Caco-2 (cell line): ENCODE results near the gene LRRC26. TPM values are rescaled to one million over a fixed set of nuclear protein-coding genes. Genes with fewer than 3 reads are reported as not detected.

ENCODE experiments used
- BruUV-seq: library from RNA; stranded (reverse); fragments of 400-500 nt; replicated peaks from 2 replicates; lab custom pipeline; 2021; lab: Mats Ljungman, UMichigan
- CTCF ChIA-PET: fragments of 300-600 bp; sonication (Branson Sonifier 250); formaldehyde crosslinking; loops from one replicate; lab custom pipeline; 2022; ENCODE audit warnings: antibody characterized with exemption; lab: Charles Lee
- POLR2A ChIA-PET: fragments of 300-600 bp; sonication (Branson Sonifier 250); formaldehyde crosslinking; loops from one replicate; lab custom pipeline; 2022; ENCODE audit warnings: antibody characterized with exemption; lab: Charles Lee
- DNase-seq, 2 experiments: peaks; one replicate each; pipeline versions ENCODE4 v3.0.0 to v3.0.0-alpha.2; 2020 to 2022
- H3K27me3 ChIP-seq: replicated peaks from 2 replicates; pipeline ENCODE4 v1.6.0; 2011; ENCODE audit warnings: low read length; ENCODE audit not compliant: control insufficient read depth, insufficient read depth
- H3K36me3 ChIP-seq: 2 replicates; pipeline ENCODE4 v1.5.1; 2011; ENCODE audit warnings: low read length; ENCODE audit not compliant: control insufficient read depth, insufficient read depth
- H3K4me1 ChIP-seq: fragments of 250-450 bp; sonication (Bioruptor Pico); 2 replicates; pipeline ENCODE4 v1.5.1; 2020; ENCODE audit warnings: mild to moderate bottlenecking
- H3K4me3 ChIP-seq: 2 replicates; pipeline ENCODE4 v1.5.1; 2011; ENCODE audit warnings: low read depth, mild to moderate bottlenecking, control low read depth, low read length
- H3K9me3 ChIP-seq: fragments of 250-450 bp; sonication (Bioruptor Pico); 2 replicates; pipeline ENCODE4 v1.5.1; 2020; ENCODE audit warnings: mild to moderate bottlenecking, moderate library complexity
- H3K27ac Mint-ChIP-seq: one replicate; pipeline ENCODE4 v1.8.0; 2022; ENCODE audit warnings: mixed read lengths; ENCODE audit not compliant: unreplicated experiment
- H3K27me3 Mint-ChIP-seq: one replicate; pipeline ENCODE4 v1.8.0; 2022; ENCODE audit warnings: mixed read lengths; ENCODE audit not compliant: insufficient read depth, unreplicated experiment
- H3K36me3 Mint-ChIP-seq: one replicate; pipeline ENCODE4 v1.8.0; 2022; ENCODE audit warnings: mild to moderate bottlenecking, mixed read lengths; ENCODE audit not compliant: insufficient read depth, unreplicated experiment
- H3K4me1 Mint-ChIP-seq: one replicate; pipeline ENCODE4 v1.8.0; 2022; ENCODE audit warnings: low read depth, mixed read lengths; ENCODE audit not compliant: unreplicated experiment
- H3K4me3 Mint-ChIP-seq: one replicate; pipeline ENCODE4 v1.8.0; 2022; ENCODE audit warnings: mild to moderate bottlenecking, moderate library complexity, mixed read lengths; ENCODE audit not compliant: unreplicated experiment
- H3K9me3 Mint-ChIP-seq: one replicate; pipeline ENCODE4 v1.8.0; 2022; ENCODE audit warnings: mixed read lengths; ENCODE audit not compliant: unreplicated experiment
- CTCF ChIP-seq, 2 experiments: fragments of 200-600 bp in 1 of 2; IDR thresholded peaks; 1 replicate in 1 of 2; 2 replicates in 1 of 2; pipeline versions ENCODE4 v1.5.1 to v1.8.0; 2011 to 2022; ENCODE audit warnings: antibody characterized with exemption in 1 of 2, control low read depth in 1 of 2, inconsistent platforms in 1 of 2, low read depth in 1 of 2, low read length in 1 of 2, mild to moderate bottlenecking in 1 of 2, moderate library complexity in 1 of 2; ENCODE audit not compliant: insufficient read depth in 1 of 2, severe bottlenecking in 1 of 2, unreplicated experiment in 1 of 2
- intact Hi-C: fragments of 100-400 bp; cut with micrococcal nuclease; formaldehyde crosslinking; loops from one replicate; pipeline ENCODE4 v1.10.0; 2022; ENCODE audit not compliant: unreplicated experiment
- total RNA-seq: library from RNA; stranded (reverse); gene quantifications from 2 replicates; pipeline ENCODE4 v1.2.3, GENCODE V29; 2022

LRRC26 gene
- total RNA-seq, 1 experiment from 2014 or later: 2.9 TPM

GRCh38 chr9:137166380-137167229 is 3.2 kb downstream of the LRRC26 start:
- Mint-ChIP-seq H3K36me3 (no peaks in the 10 kb centered on the region), H3K9me3 (no peaks in the 10 kb centered on the region), H3K27me3 (peaks cover 8% of the 10 kb centered on the region), H3K4me1 (peaks cover 6% of the 10 kb centered on the region), H3K27ac (no peak overlapping the region), H3K4me3 (peak overlapping the region; percentile 79)
- DNase-seq: no peak
- Histone ChIP-seq H3K27me3 (peaks cover 2% of the 10 kb centered on the region; the same call in 1 of the 2 replicates), H3K4me3 (no peak overlapping the region), H3K36me3 (no peaks in the 10 kb centered on the region), H3K4me1 (peaks cover 13% of the 10 kb centered on the region), H3K9me3 (no peaks in the 10 kb centered on the region)
- ChIA-PET POLR2A (no interaction called here), CTCF (interaction anchor here (0.6 kb wide), 1 partner anchor 111 kb away, joined by 4 read pairs; no protein-coding TSS in a partner anchor)
- intact Hi-C loops: loop anchor here (5.0 kb wide), 1 partner anchor 39 kb away; no protein-coding TSS in a partner anchor
- TF ChIP-seq CTCF (IDR thresholded peaks at IDR 0.05; ENCODE audit: insufficient read depth in 1 of 2, low read depth in 1 of 2, low read length in 1 of 2, severe bottlenecking in 1 of 2, unreplicated experiment in 1 of 2): no peak
- BruUV-seq: no TSS peak

GRCh38 chr9:137165250-137165836 is 4.5 kb downstream of the LRRC26 start:
- intact Hi-C loops: loop anchor here (5.0 kb wide), 1 partner anchor 38 kb away; no protein-coding TSS in a partner anchor
- no peaks in the 10 kb centered on the region for H3K36me3 Mint-ChIP-seq
- ChIA-PET POLR2A (no interaction called here), CTCF (no interaction called here)
- no peaks in the 10 kb centered on the region for H3K9me3 Mint-ChIP-seq
- peaks cover 6% of the 10 kb centered on the region for H3K4me1 Mint-ChIP-seq
- H3K27me3 ChIP-seq: peaks cover 2% of the 10 kb centered on the region; the same call in 1 of the 2 replicates
- no peak for DNase-seq
- H3K36me3 ChIP-seq: no peaks in the 10 kb centered on the region
- no peak overlapping the region for H3K4me3 Mint-ChIP-seq
- no peak overlapping the region for H3K27ac Mint-ChIP-seq
- BruUV-seq: no TSS peak
- H3K4me3 ChIP-seq: no peak overlapping the region
- no peak for TF ChIP-seq CTCF (IDR thresholded peaks at IDR 0.05; ENCODE audit: insufficient read depth in 1 of 2, low read depth in 1 of 2, low read length in 1 of 2, severe bottlenecking in 1 of 2, unreplicated experiment in 1 of 2)
- peaks cover 13% of the 10 kb centered on the region for H3K4me1 ChIP-seq
- H3K27me3 Mint-ChIP-seq: peaks cover 8% of the 10 kb centered on the region
- no peaks in the 10 kb centered on the region for H3K9me3 ChIP-seq
